Naive thymus-derived CD4-positive, alpha-beta T cell (primary cell): ENCODE results near the gene TAPBP. TPM values are rescaled to one million over a fixed set of nuclear protein-coding genes. Genes with fewer than 3 reads are reported as not detected.
"Not testable (repeated sequence)": the region's sequence is repeated elsewhere in the genome, so short reads cannot be mapped to it uniquely, and the experiment has no call there.

Experiments
- ATAC-seq: fragments of 150-1000 bp; cut with Tn5 transposase; 2 replicates; pipeline ENCODE4 v1.10.0; 2021; ENCODE audit warnings: mild to moderate bottlenecking, moderate library complexity
- CTCF ChIA-PET: fragments of 350-600 bp; sonication (Branson Sonifier 250); formaldehyde crosslinking; loops from one replicate; lab custom pipeline; 2021; ENCODE audit warnings: antibody characterized with exemption; lab: Charles Lee
- POLR2A ChIA-PET: fragments of 350-600 bp; sonication (Branson Sonifier 250); formaldehyde crosslinking; loops from one replicate; lab custom pipeline; 2021; ENCODE audit warnings: antibody characterized with exemption, inconsistent platforms; lab: Charles Lee
- DNase-seq, 9 donors: peaks; one replicate each; pipeline versions ENCODE4 v3.0.0 to v3.0.0-alpha.2; 2020 to 2022; ENCODE audit warnings: mixed read lengths in 1 of 9
- H3K27ac ChIP-seq: one replicate; pipeline ENCODE4 v1.7.0; 2013; ENCODE audit warnings: mild to moderate bottlenecking, low read depth, low read length, moderate library complexity
- H3K27me3 ChIP-seq, 2 donors: one replicate each; pipeline ENCODE4 v1.7.0; 2013; ENCODE audit warnings: low read length in 2 of 2, mild to moderate bottlenecking in 2 of 2, moderate library complexity in 2 of 2; ENCODE audit not compliant: control insufficient read depth in 2 of 2, insufficient read depth in 2 of 2
- H3K36me3 ChIP-seq, 3 experiments: 1 replicate in 2 of 3; 2 replicates in 1 of 3; pipeline ENCODE4 v1.7.0; 2013; ENCODE audit warnings: low read length in 3 of 3, mild to moderate bottlenecking in 3 of 3, moderate library complexity in 1 of 3; ENCODE audit not compliant: insufficient read depth in 3 of 3, control insufficient read depth in 2 of 3
- H3K4me1 ChIP-seq, 2 donors: one replicate each; pipeline ENCODE4 v1.7.0; 2013; ENCODE audit warnings: low read length in 2 of 2, mild to moderate bottlenecking in 2 of 2, moderate library complexity in 1 of 2; ENCODE audit not compliant: control insufficient read depth in 2 of 2, insufficient read depth in 2 of 2
- H3K4me3 ChIP-seq: 2 replicates; pipeline ENCODE4 v1.7.0; 2013; ENCODE audit warnings: mild to moderate bottlenecking, low read length
- H3K9me3 ChIP-seq, 3 experiments: 1 replicate in 2 of 3; 2 replicates in 1 of 3; pipeline ENCODE4 v1.7.0; 2013; ENCODE audit warnings: low read length in 3 of 3; ENCODE audit not compliant: control insufficient read depth in 2 of 3
- H3K27ac Mint-ChIP-seq, 9 donors: one replicate each; pipeline ENCODE4 v1.8.0; 2020 to 2022; ENCODE audit warnings: mixed read lengths in 9 of 9, mild to moderate bottlenecking in 8 of 9, moderate library complexity in 5 of 9, inconsistent platforms in 2 of 9
- H3K27me3 Mint-ChIP-seq, 5 donors: one replicate each; pipeline ENCODE4 v1.8.0; 2021 to 2022; ENCODE audit warnings: mixed read lengths in 5 of 5, mild to moderate bottlenecking in 1 of 5
- H3K36me3 Mint-ChIP-seq, 5 donors: one replicate each; pipeline ENCODE4 v1.8.0; 2020 to 2022; ENCODE audit warnings: mixed read lengths in 5 of 5, mild to moderate bottlenecking in 3 of 5, inconsistent platforms in 1 of 5
- H3K4me1 Mint-ChIP-seq, 7 donors: one replicate each; pipeline ENCODE4 v1.8.0; 2020 to 2022; ENCODE audit warnings: mixed read lengths in 7 of 7, mild to moderate bottlenecking in 3 of 7, inconsistent platforms in 1 of 7
- H3K4me3 Mint-ChIP-seq, 10 donors: one replicate each; pipeline ENCODE4 v1.8.0; 2020 to 2022; ENCODE audit warnings: mild to moderate bottlenecking in 10 of 10, mixed read lengths in 10 of 10, moderate library complexity in 6 of 10, inconsistent platforms in 2 of 10
- H3K9me3 Mint-ChIP-seq, 11 donors: one replicate each; pipeline ENCODE4 v1.8.0; 2020 to 2022; ENCODE audit warnings: mixed read lengths in 11 of 11, mild to moderate bottlenecking in 4 of 11, inconsistent platforms in 1 of 11, moderate library complexity in 1 of 11
- intact Hi-C, 2 donors: fragments of 100-400 bp; cut with micrococcal nuclease; formaldehyde crosslinking; loops; one replicate each; pipeline ENCODE4 v1.15.1; 2023
- polyA plus RNA-seq, 2 donors: library from polyadenylated mRNA; unstranded; fragments of 300-500 nt; fragmentation: Illumina TruSeq; gene quantifications; one replicate each; pipeline ENCODE4 v1.2.3, GENCODE V29; 2021
- total RNA-seq, 6 experiments: library from RNA in 5 of 6; stranded (reverse) in 5 of 6; gene quantifications; 1 replicate in 5 of 6; 2 replicates in 1 of 6; pipeline ENCODE4 v1.2.3 and lab custom pipeline; 2021 to 2026

Gene TAPBP
- total and polyA plus RNA-seq, 7 experiments from 2014 or later = 196 to 386 (median 287) TPM

DNA sequence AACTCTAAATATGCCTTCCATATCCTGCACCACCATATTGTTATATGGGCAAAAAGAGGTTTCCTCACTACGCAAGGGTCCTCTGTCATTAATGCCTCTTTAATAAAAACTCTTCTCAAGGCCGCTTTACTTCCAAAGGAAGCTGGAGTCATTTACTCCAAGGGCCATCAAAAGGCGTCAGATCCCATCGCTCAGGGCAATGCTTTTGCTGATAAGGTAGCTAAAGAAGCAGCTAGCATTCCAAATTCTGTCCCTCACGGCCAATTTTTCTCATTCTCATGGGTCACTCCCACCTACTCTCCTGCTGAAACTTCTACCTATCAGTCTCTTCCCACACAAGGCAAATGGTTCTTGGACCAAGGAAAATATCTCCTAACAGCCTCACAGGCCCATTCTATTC is 33.9 kb upstream of the TAPBP start:
- ATAC-seq = no peak
- Histone ChIP-seq H3K36me3 (no peaks in the 10 kb centered on the region), H3K4me3 (no peak overlapping the region), H3K27ac (no peak overlapping the region), H3K9me3 (no peaks in the 10 kb centered on the region), H3K27me3 (no peaks in the 10 kb centered on the region), H3K4me1 (peaks cover 18 to 23% of the 10 kb centered on the region in 2 donors)
- ChIA-PET POLR2A (interaction anchor here (1.5 to 1.7 kb wide), 2 partner anchors 48 to 76 kb away, joined by 4 to 8 read pairs; partner anchors contain the start of genes RPS18 and VPS52), CTCF (interaction anchor here (1.1 kb wide), 1 partner anchor 31 kb away, joined by 3 read pairs; no protein-coding TSS in a partner anchor)
- peaks cover 0 to 2% (median 0%) of the 10 kb centered on the region in 11 donors for H3K9me3 Mint-ChIP-seq
- H3K27me3 Mint-ChIP-seq = peaks cover 0 to 11% (median 0%) of the 10 kb centered on the region in 5 donors
- H3K36me3 Mint-ChIP-seq = no peaks in the 10 kb centered on the region
- peaks cover 14 to 46% (median 36%) of the 10 kb centered on the region in 7 donors for H3K4me1 Mint-ChIP-seq
- intact Hi-C loops = no loop called here
- H3K4me3 Mint-ChIP-seq = no peak overlapping the region
- H3K27ac Mint-ChIP-seq = peak overlapping the region in 4 of 9 donors; percentile 28 to 65 (median 50)
- no peak for DNase-seq

DNA sequence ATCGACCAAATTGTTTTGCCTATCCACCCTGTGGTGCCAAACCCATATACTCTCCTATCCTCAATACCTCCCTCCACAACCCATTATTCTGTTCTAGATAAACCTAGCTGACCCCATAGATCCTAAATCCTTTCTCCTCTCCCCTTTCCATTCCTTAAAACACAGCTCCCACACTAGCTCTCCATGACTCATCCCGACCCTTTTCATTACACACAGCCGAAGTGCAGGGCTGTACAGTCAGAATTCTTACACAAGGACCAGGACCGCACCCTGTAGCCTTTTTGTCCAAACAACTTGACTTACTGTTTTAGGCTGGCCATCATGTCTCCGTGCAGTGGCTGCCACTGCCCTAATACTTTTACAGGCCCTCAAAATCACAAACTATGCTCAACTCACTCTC is 33.1 kb upstream of the TAPBP start:
- intact Hi-C loops, H3K9me3 ChIP-seq, H3K4me3 ChIP-seq, H3K27me3 ChIP-seq, H3K36me3 ChIP-seq, H3K9me3 Mint-ChIP-seq, ATAC-seq, H3K36me3 Mint-ChIP-seq, H3K27ac ChIP-seq, DNase-seq, H3K27me3 Mint-ChIP-seq: not testable (repeated sequence)
- Mint-ChIP-seq H3K27ac (peak overlapping the region in 6 of 9 donors; percentile 54 to 80 (median 64)), H3K4me3 (peak overlapping the region in 1 of 10 donors; percentile 26), H3K4me1 (peaks cover 14 to 47% (median 36%) of the 10 kb centered on the region in 7 donors)
- CTCF ChIA-PET = interaction anchor here (0.6 to 1.1 kb wide), 2 partner anchors 30 to 46 kb away, joined by 3 read pairs; no protein-coding TSS in a partner anchor
- POLR2A ChIA-PET = interaction anchor here (1.5 to 3.9 kb wide), 3 partner anchors 35 to 76 kb away, joined by 4 to 47 read pairs (median 8); partner anchors contain the start of genes RPS18, TAPBP and VPS52
- peaks cover 21 to 32% of the 10 kb centered on the region in 2 donors for H3K4me1 ChIP-seq

DNA sequence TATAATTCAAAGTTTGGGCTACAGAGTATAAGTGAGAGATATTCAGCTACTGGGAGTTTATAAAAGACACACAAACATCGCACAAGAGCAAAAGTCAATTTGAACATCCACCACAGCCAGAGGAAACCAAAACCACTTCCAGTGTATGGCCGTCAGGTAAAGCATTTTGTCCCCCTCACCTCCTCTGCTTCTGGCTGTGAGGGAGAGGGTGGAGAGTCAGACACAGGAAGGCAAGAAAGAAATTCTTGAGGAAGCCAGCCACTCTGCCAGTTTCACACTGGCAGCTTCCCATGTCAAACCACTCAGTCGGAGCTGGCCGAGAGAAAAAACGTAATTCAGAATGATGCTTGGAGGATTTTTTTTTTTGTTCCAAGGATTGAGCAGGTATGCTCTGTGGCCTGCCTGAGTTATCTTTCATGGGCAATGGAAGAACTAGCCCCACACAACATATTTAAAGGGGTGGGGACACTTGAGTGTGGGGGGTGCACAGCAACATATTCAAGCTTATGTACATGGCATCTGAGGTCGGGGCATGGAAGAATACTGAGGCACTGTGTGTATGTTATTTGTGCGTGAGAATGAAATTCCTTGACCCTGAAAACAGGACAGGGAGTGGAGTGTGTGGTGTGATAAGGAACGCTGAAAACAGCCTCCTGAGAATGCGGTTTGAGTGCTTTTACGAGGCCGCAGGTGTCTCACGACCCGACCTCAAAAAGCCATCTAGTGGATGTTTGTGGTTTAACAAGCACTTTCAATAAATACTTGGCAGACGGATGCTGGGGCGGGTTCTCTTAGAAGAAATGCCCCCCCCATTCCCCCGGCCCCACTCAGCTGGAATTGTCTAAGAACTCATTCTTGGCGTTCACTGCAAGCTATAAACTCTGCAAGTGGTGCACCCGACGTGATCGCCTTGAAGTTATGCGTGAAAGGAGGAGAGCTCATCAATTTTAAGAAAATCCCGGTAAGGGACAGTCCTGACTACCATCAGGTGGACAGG is 31.1 kb upstream of the TAPBP start:
- DNase-seq (peak; percentile 28 to 87 (median 82)), ATAC-seq (peak; percentile 60)
- peak overlapping the region; percentile 68 to 89 (median 86) for H3K4me3 Mint-ChIP-seq
- Histone ChIP-seq H3K27ac (peak overlapping the region; percentile 60), H3K9me3 (no peaks in the 10 kb centered on the region), H3K27me3 (no peaks in the 10 kb centered on the region), H3K4me3 (peak overlapping the region; percentile 64), H3K4me1 (peaks cover 23 to 33% of the 10 kb centered on the region in 2 donors), H3K36me3 (no peaks in the 10 kb centered on the region)
- H3K27me3 Mint-ChIP-seq = peaks cover 0 to 7% (median 0%) of the 10 kb centered on the region in 5 donors
- ChIA-PET CTCF (interaction anchor here (0.6 to 2.9 kb wide), 23 partner anchors 10 to 1948 kb away, joined by 3 to 30 read pairs (median 4); partner anchors contain the start of genes CUTA, RPS18, SYNGAP1 and TAPBP), POLR2A (interaction anchor here (0.6 to 3.9 kb wide), 27 partner anchors 9 to 1762 kb away, joined by 3 to 70 read pairs (median 7); partner anchors contain the start of genes B3GALT4, CUTA, LTB and PFDN6)
- H3K9me3 Mint-ChIP-seq = peaks cover 0 to 2% (median 0%) of the 10 kb centered on the region in 11 donors
- H3K4me1 Mint-ChIP-seq = peaks cover 22 to 54% (median 41%) of the 10 kb centered on the region in 7 donors
- H3K36me3 Mint-ChIP-seq = no peaks in the 10 kb centered on the region
- peak overlapping the region; percentile 88 to 99 (median 96) for H3K27ac Mint-ChIP-seq
- intact Hi-C loops = loop anchor here (1.0 to 2.0 kb wide), 13 partner anchors 22 to 227 kb away; partner anchors contain the start of genes KIFC1 (in 2 of the 2), TAPBP (in 2 of the 2), VPS52 (in 2 of the 2) and B3GALT4 (in 1 of the 2)

DNA sequence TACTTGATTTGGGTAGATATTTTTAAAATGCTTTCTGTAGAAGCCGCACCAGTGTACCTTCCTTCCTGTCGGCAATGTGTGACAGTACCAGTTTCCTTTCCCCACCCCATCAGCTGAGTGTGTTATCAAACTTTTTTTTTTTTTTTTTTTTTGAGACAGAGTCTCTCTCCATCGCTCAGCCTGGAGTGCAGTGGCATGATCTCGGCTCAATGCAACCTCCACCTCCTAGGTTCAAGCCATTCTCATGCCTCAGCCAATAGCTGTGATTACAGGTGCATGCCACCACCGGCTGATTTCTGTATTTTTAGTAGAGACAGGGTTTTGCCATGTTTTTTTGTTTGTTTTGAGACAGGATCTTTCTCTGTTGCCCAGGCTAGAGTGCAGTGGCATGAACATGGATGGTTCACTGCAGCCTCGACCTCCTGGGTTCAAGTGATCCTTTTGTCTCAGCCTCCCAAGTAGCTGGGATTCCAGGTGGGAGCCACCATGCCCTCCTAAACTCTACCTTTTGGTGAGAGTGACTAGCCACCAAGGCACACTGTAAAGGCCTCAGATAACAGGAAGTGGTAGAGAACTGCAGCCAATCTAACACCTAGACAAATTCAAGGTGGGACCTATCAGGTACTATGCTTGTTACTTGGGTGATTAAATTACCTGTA is 30.2 kb upstream of the TAPBP start:
- Mint-ChIP-seq H3K4me3 (peak overlapping the region; percentile 68 to 89 (median 85)), H3K4me1 (peaks cover 24 to 60% (median 45%) of the 10 kb centered on the region in 7 donors), H3K27me3 (peaks cover 0 to 7% (median 0%) of the 10 kb centered on the region in 5 donors), H3K9me3 (peaks cover 0 to 2% (median 0%) of the 10 kb centered on the region in 11 donors), H3K27ac (peak overlapping the region; percentile 88 to 99 (median 96)), H3K36me3 (no peaks in the 10 kb centered on the region)
- ChIA-PET POLR2A (interaction anchor here (0.6 to 3.9 kb wide), 31 partner anchors 8 to 1769 kb away, joined by 3 to 70 read pairs (median 6); partner anchors contain the start of genes B3GALT4, CUTA, LTB and PFDN6), CTCF (interaction anchor here (0.7 to 2.9 kb wide), 14 partner anchors 24 to 349 kb away, joined by 3 to 30 read pairs (median 8); partner anchors contain the start of genes CUTA, RPS18, SYNGAP1 and TAPBP)
- ATAC-seq = peak; percentile 85
- Histone ChIP-seq H3K36me3 (no peaks in the 10 kb centered on the region), H3K27ac (peak overlapping the region; percentile 60), H3K27me3 (no peaks in the 10 kb centered on the region), H3K9me3 (no peaks in the 10 kb centered on the region), H3K4me1 (peaks cover 23 to 33% of the 10 kb centered on the region in 2 donors), H3K4me3 (peak overlapping the region; percentile 64)
- intact Hi-C loops = loop anchor here (1.0 to 2.0 kb wide), 6 partner anchors 21 to 95 kb away; partner anchors contain the start of genes TAPBP (in 2 of the 2) and CUTA (in 1 of the 2)
- peak in 8 of 9 donors; percentile 29 to 92 (median 86) for DNase-seq

DNA sequence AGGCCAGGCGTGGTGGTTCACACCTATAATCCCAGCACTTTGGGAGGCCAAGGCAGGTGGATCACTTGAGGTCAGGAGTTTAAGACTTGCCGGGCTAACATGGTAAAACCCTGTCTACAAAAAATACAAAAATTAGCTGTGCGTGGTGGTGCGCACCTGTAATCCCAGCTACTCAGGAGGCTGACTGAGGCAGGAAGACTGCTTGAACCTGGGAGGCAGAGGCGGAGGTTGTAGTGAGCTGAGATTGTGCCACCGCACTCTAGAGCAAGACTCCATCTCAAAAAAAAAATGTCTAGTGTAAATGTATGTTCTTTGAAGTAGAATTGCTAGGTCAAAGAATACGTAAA is 29.7 kb upstream of the TAPBP start:
- peaks cover 24 to 63% (median 45%) of the 10 kb centered on the region in 7 donors for H3K4me1 Mint-ChIP-seq
- DNase-seq, H3K27me3 ChIP-seq, H3K4me3 ChIP-seq, ATAC-seq, H3K9me3 ChIP-seq, H3K36me3 ChIP-seq, intact Hi-C loops, H3K27me3 Mint-ChIP-seq, H3K36me3 Mint-ChIP-seq, H3K9me3 Mint-ChIP-seq: not testable (repeated sequence)
- H3K27ac ChIP-seq = peak overlapping the region; percentile 60
- CTCF ChIA-PET = interaction anchor here (0.7 to 2.9 kb wide), 8 partner anchors 26 to 350 kb away, joined by 3 to 30 read pairs (median 8); partner anchors contain the start of genes RPS18, SYNGAP1, TAPBP and VPS52
- peak overlapping the region; percentile 88 to 99 (median 96) for H3K27ac Mint-ChIP-seq
- H3K4me1 ChIP-seq = peaks cover 23 to 33% of the 10 kb centered on the region in 2 donors
- H3K4me3 Mint-ChIP-seq = peak overlapping the region; percentile 68 to 89 (median 85)
- POLR2A ChIA-PET = interaction anchor here (0.6 to 3.9 kb wide), 23 partner anchors 8 to 1769 kb away, joined by 3 to 70 read pairs (median 8); partner anchors contain the start of genes B3GALT4, CUTA, LTB and PFDN6
